CD4-positive, alpha-beta memory T cell (primary cell): Measurements from ENCODE around the gene KRT77. TPM values are rescaled to one million over a fixed set of nuclear protein-coding genes. Genes with fewer than 3 reads are reported as not detected.

Experiments
- CTCF ChIA-PET: fragments of 350-600 bp; sonication (Branson Sonifier 250); formaldehyde crosslinking; loops from one replicate; lab custom pipeline; 2021; ENCODE audit warnings: inconsistent platforms; ENCODE audit not compliant: partially characterized antibody; lab: Charles Lee
- POLR2A ChIA-PET: fragments of 350-600 bp; sonication (Branson Sonifier 250); formaldehyde crosslinking; loops from one replicate; lab custom pipeline; 2021; ENCODE audit not compliant: partially characterized antibody; lab: Charles Lee
- DNase-seq, 5 donors: peaks; one replicate each; pipeline versions ENCODE4 v3.0.0 to v3.0.0-alpha.2; 2020 to 2022; ENCODE audit warnings: mixed read lengths in 1 of 5
- H3K27ac ChIP-seq: one replicate; pipeline ENCODE4 v1.7.0; 2013; ENCODE audit warnings: low read depth, low read length
- H3K27me3 ChIP-seq: 2 replicates; pipeline ENCODE4 v1.7.0; 2013; ENCODE audit warnings: mild to moderate bottlenecking, low read length, moderate library complexity; ENCODE audit not compliant: insufficient read depth
- H3K36me3 ChIP-seq: 2 replicates; pipeline ENCODE4 v1.7.0; 2013; ENCODE audit warnings: mild to moderate bottlenecking, low read length, moderate library complexity; ENCODE audit not compliant: insufficient read depth
- H3K4me1 ChIP-seq: 2 replicates; pipeline ENCODE4 v1.7.0; 2013; ENCODE audit warnings: mild to moderate bottlenecking, low read length, moderate library complexity; ENCODE audit not compliant: insufficient read depth
- H3K4me3 ChIP-seq, 2 donors: one replicate each; pipeline ENCODE4 v1.7.0; 2013; ENCODE audit warnings: low read length in 2 of 2, mild to moderate bottlenecking in 1 of 2
- H3K9me3 ChIP-seq, 2 donors: one replicate each; pipeline ENCODE4 v1.7.0; 2013; ENCODE audit warnings: low read length in 2 of 2, control low read depth in 1 of 2; ENCODE audit not compliant: control insufficient read depth in 1 of 2
- H3K27ac Mint-ChIP-seq, 7 donors: one replicate each; pipeline ENCODE4 v1.8.0; 2020 to 2021; ENCODE audit warnings: mixed read lengths in 7 of 7, mild to moderate bottlenecking in 6 of 7, inconsistent platforms in 3 of 7, moderate library complexity in 3 of 7
- H3K27me3 Mint-ChIP-seq, 2 donors: one replicate each; pipeline ENCODE4 v1.8.0; 2020 to 2021; ENCODE audit warnings: mixed read lengths in 2 of 2
- H3K36me3 Mint-ChIP-seq, 2 donors: one replicate each; pipeline ENCODE4 v1.8.0; 2020 to 2021; ENCODE audit warnings: mixed read lengths in 2 of 2, inconsistent platforms in 1 of 2, mild to moderate bottlenecking in 1 of 2
- H3K4me1 Mint-ChIP-seq, 4 donors: one replicate each; pipeline ENCODE4 v1.8.0; 2020 to 2021; ENCODE audit warnings: mixed read lengths in 4 of 4, mild to moderate bottlenecking in 1 of 4
- H3K4me3 Mint-ChIP-seq, 8 donors: one replicate each; pipeline ENCODE4 v1.8.0; 2020 to 2021; ENCODE audit warnings: mixed read lengths in 8 of 8, mild to moderate bottlenecking in 7 of 8, moderate library complexity in 6 of 8, inconsistent platforms in 3 of 8
- H3K9me3 Mint-ChIP-seq, 8 donors: one replicate each; pipeline ENCODE4 v1.8.0; 2020 to 2021; ENCODE audit warnings: mixed read lengths in 8 of 8, mild to moderate bottlenecking in 5 of 8, inconsistent platforms in 3 of 8, moderate library complexity in 1 of 8
- intact Hi-C: fragments of 100-400 bp; cut with micrococcal nuclease; formaldehyde crosslinking; loops from one replicate; pipeline ENCODE4 v1.15.1; 2023
- polyA plus RNA-seq, 2 donors: library from polyadenylated mRNA; unstranded; fragments of 300-500 nt; fragmentation: Illumina TruSeq; gene quantifications; one replicate each; pipeline ENCODE4 v1.2.3, GENCODE V29; 2021
- total RNA-seq, 2 experiments: library from RNA; stranded (reverse); gene quantifications; one replicate each; pipeline ENCODE4 v1.2.3, GENCODE V29; 2021

Gene KRT77
- total and polyA plus RNA-seq, 4 experiments from 2014 or later, result not detected

- Histone ChIP-seq H3K4me1 (peaks cover 62% of the 10 kb centered on the region), H3K36me3 (no peaks in the 10 kb centered on the region), H3K4me3 (no peak overlapping the region), H3K27ac (no peak overlapping the region), H3K9me3 (no peaks in the 10 kb centered on the region), H3K27me3 (no peaks in the 10 kb centered on the region)
- CTCF ChIA-PET, result interaction anchor here (1.6 to 2.5 kb wide), 2 partner anchors 14 to 37 kb away, joined by 4 to 9 read pairs; no protein-coding TSS in a partner anchor
- POLR2A ChIA-PET, result interaction anchor here (1.9 kb wide), 1 partner anchor 62 kb away, joined by 5 read pairs; no protein-coding TSS in a partner anchor
- Mint-ChIP-seq H3K4me1 (peaks cover 30 to 69% (median 44%) of the 10 kb centered on the region in 4 donors), H3K4me3 (peak overlapping the region in 1 of 8 donors; percentile 39), H3K36me3 (peaks cover 4 to 7% of the 10 kb centered on the region in 2 donors), H3K27ac (peak overlapping the region in 5 of 7 donors; percentile 81 to 100 (median 99)), H3K9me3 (peaks cover 0 to 5% (median 3%) of the 10 kb centered on the region in 8 donors), H3K27me3 (peaks cover 0 to 4% of the 10 kb centered on the region in 2 donors)
- no peak for DNase-seq
- intact Hi-C loops, result loop anchor here (5.0 kb wide), 1 partner anchor 45 kb away; no protein-coding TSS in a partner anchor
These were observed 55.7 kb downstream of the KRT77 start for GRCh38 chr12:52647601-52648000.

GRCh38 chr12:52646613-52647012, 56.7 kb downstream of the KRT77 start:
- peak overlapping the region; percentile 19 for H3K27ac ChIP-seq
- no peaks in the 10 kb centered on the region for H3K36me3 ChIP-seq
- Mint-ChIP-seq H3K4me3 (peak overlapping the region in 2 of 8 donors; percentile 54 to 86), H3K36me3 (peaks cover 4 to 7% of the 10 kb centered on the region in 2 donors), H3K27me3 (peaks cover 0 to 3% of the 10 kb centered on the region in 2 donors), H3K9me3 (peaks cover 0 to 5% (median 3%) of the 10 kb centered on the region in 8 donors), H3K4me1 (peaks cover 30 to 79% (median 46%) of the 10 kb centered on the region in 4 donors), H3K27ac (peak overlapping the region; percentile 92 to 100 (median 99))
- no peaks in the 10 kb centered on the region for H3K9me3 ChIP-seq
- no peak overlapping the region for H3K4me3 ChIP-seq
- ChIA-PET CTCF (interaction anchor here (1.4 to 2.5 kb wide), 3 partner anchors 13 to 61 kb away, joined by 4 to 9 read pairs (median 4); no protein-coding TSS in a partner anchor), POLR2A (interaction anchor here (2.0 to 2.2 kb wide), 2 partner anchors 13 to 31 kb away, joined by 8 to 20 read pairs; no protein-coding TSS in a partner anchor)
- no peak for DNase-seq
- peaks cover 62% of the 10 kb centered on the region for H3K4me1 ChIP-seq
- intact Hi-C loops, result loop anchor here (5.0 kb wide), 1 partner anchor 46 kb away; no protein-coding TSS in a partner anchor
- no peaks in the 10 kb centered on the region for H3K27me3 ChIP-seq

GRCh38 chr12:52645982-52646381, 57.3 kb downstream of the KRT77 start:
- Histone ChIP-seq H3K4me3 (no peak overlapping the region), H3K9me3 (no peaks in the 10 kb centered on the region), H3K27me3 (no peaks in the 10 kb centered on the region), H3K4me1 (peaks cover 62% of the 10 kb centered on the region), H3K36me3 (no peaks in the 10 kb centered on the region), H3K27ac (peak overlapping the region; percentile 19)
- ChIA-PET CTCF (interaction anchor here (0.6 to 1.4 kb wide), 3 partner anchors 38 to 245 kb away, joined by 3 to 5 read pairs (median 4); no protein-coding TSS in a partner anchor), POLR2A (interaction anchor here (0.6 to 2.2 kb wide), 4 partner anchors 13 to 45 kb away, joined by 3 to 20 read pairs (median 10); no protein-coding TSS in a partner anchor)
- H3K36me3 Mint-ChIP-seq, result peaks cover 4 to 7% of the 10 kb centered on the region in 2 donors
- intact Hi-C loops, result loop anchor here (1.0 to 5.0 kb wide), 2 partner anchors 36 to 46 kb away; no protein-coding TSS in a partner anchor
- H3K27me3 Mint-ChIP-seq, result peaks cover 0 to 3% of the 10 kb centered on the region in 2 donors
- peak overlapping the region in 7 of 8 donors; percentile 4 to 86 (median 75) for H3K4me3 Mint-ChIP-seq
- peak overlapping the region; percentile 92 to 100 (median 99) for H3K27ac Mint-ChIP-seq
- peaks cover 30 to 86% (median 50%) of the 10 kb centered on the region in 4 donors for H3K4me1 Mint-ChIP-seq
- peaks cover 0 to 5% (median 3%) of the 10 kb centered on the region in 8 donors for H3K9me3 Mint-ChIP-seq
- DNase-seq, result no peak

GRCh38 chr12:52645120-52645761, 58.1 kb downstream of the KRT77 start:
- DNase-seq, result peak; percentile 74 to 90 (median 84)
- Mint-ChIP-seq H3K27ac (peak overlapping the region; percentile 92 to 100 (median 99)), H3K27me3 (peaks cover 0 to 4% of the 10 kb centered on the region in 2 donors), H3K9me3 (peaks cover 0 to 5% (median 3%) of the 10 kb centered on the region in 8 donors), H3K36me3 (peaks cover 4 to 7% of the 10 kb centered on the region in 2 donors), H3K4me1 (peaks cover 30 to 85% (median 50%) of the 10 kb centered on the region in 4 donors), H3K4me3 (peak overlapping the region in 7 of 8 donors; percentile 24 to 86 (median 77))
- H3K4me3 ChIP-seq, result no peak overlapping the region
- H3K36me3 ChIP-seq, result no peaks in the 10 kb centered on the region
- peak overlapping the region; percentile 11 for H3K27ac ChIP-seq
- H3K4me1 ChIP-seq, result peaks cover 62% of the 10 kb centered on the region
- intact Hi-C loops, result loop anchor here (1.0 to 5.0 kb wide), 2 partner anchors 35 to 47 kb away; no protein-coding TSS in a partner anchor
- no peaks in the 10 kb centered on the region for H3K27me3 ChIP-seq
- H3K9me3 ChIP-seq, result no peaks in the 10 kb centered on the region
- ChIA-PET POLR2A (interaction anchor here (0.9 to 2.2 kb wide), 8 partner anchors 12 to 59 kb away, joined by 3 to 20 read pairs (median 6); no protein-coding TSS in a partner anchor), CTCF (interaction anchor here (0.9 to 2.3 kb wide), 6 partner anchors 37 to 225 kb away, joined by 3 to 6 read pairs (median 3); no protein-coding TSS in a partner anchor)

- no peak overlapping the region for H3K4me3 ChIP-seq
- H3K4me1 Mint-ChIP-seq, result peaks cover 27 to 74% (median 46%) of the 10 kb centered on the region in 4 donors
- peaks cover 0 to 5% (median 3%) of the 10 kb centered on the region in 8 donors for H3K9me3 Mint-ChIP-seq
- peaks cover 59% of the 10 kb centered on the region for H3K4me1 ChIP-seq
- H3K27ac ChIP-seq, result no peak overlapping the region
- intact Hi-C loops, result no loop called here
- H3K27ac Mint-ChIP-seq, result peak overlapping the region; percentile 92 to 100 (median 99)
- no peaks in the 10 kb centered on the region for H3K9me3 ChIP-seq
- ChIA-PET CTCF (interaction anchor here (1.4 to 2.3 kb wide), 2 partner anchors 11 to 227 kb away, joined by 3 to 6 read pairs; no protein-coding TSS in a partner anchor), POLR2A (interaction anchor here (0.9 kb wide), 1 partner anchor 34 kb away, joined by 6 read pairs; no protein-coding TSS in a partner anchor)
- no peaks in the 10 kb centered on the region for H3K27me3 ChIP-seq
- no peaks in the 10 kb centered on the region for H3K36me3 ChIP-seq
- peaks cover 0 to 9% of the 10 kb centered on the region in 2 donors for H3K27me3 Mint-ChIP-seq
- no peak overlapping the region for H3K4me3 Mint-ChIP-seq
- H3K36me3 Mint-ChIP-seq, result peaks cover 4 to 7% of the 10 kb centered on the region in 2 donors
- no peak for DNase-seq
These were observed 59.3 kb downstream of the KRT77 start for GRCh38 chr12:52644078-52644415.

- intact Hi-C loops, result no loop called here
- peaks cover 0 to 5% (median 3%) of the 10 kb centered on the region in 8 donors for H3K9me3 Mint-ChIP-seq
These were observed 59.9 kb downstream of the KRT77 start for GRCh38 chr12:52643233-52644077.

More at GRCh38 chr12:52643233-52644077, 59.9 kb downstream of the KRT77 start:
- POLR2A ChIA-PET, result interaction anchor here (0.7 to 1.6 kb wide), 5 partner anchors 10 to 37 kb away, joined by 3 to 8 read pairs (median 4); no protein-coding TSS in a partner anchor
- DNase-seq, result no peak
- peaks cover 4 to 7% of the 10 kb centered on the region in 2 donors for H3K36me3 Mint-ChIP-seq
- peaks cover 25 to 71% (median 44%) of the 10 kb centered on the region in 4 donors for H3K4me1 Mint-ChIP-seq
- Histone ChIP-seq H3K9me3 (no peaks in the 10 kb centered on the region), H3K27ac (no peak overlapping the region), H3K4me3 (no peak overlapping the region), H3K27me3 (no peaks in the 10 kb centered on the region), H3K36me3 (no peaks in the 10 kb centered on the region), H3K4me1 (peaks cover 53% of the 10 kb centered on the region)
- H3K4me3 Mint-ChIP-seq, result peak overlapping the region in 2 of 8 donors; percentile 11 to 18
- CTCF ChIA-PET, result interaction anchor here (1.4 to 2.3 kb wide), 3 partner anchors 10 to 227 kb away, joined by 3 to 6 read pairs (median 3); no protein-coding TSS in a partner anchor
- peaks cover 0 to 9% of the 10 kb centered on the region in 2 donors for H3K27me3 Mint-ChIP-seq
- peak overlapping the region; percentile 58 to 100 (median 77) for H3K27ac Mint-ChIP-seq
